H1 (cell line): ENCODE data around the gene SOX15. TPM values are rescaled to one million over a fixed set of nuclear protein-coding genes. Genes with fewer than 3 reads are reported as not detected.
A peak's percentile ranks its signal among the peaks of the same experiment; 100 is the strongest.

Experiments
- CTCF ChIA-PET: fragments of 300-600 bp; sonication (Branson Sonifier 250); formaldehyde crosslinking; loops from one replicate; lab custom pipeline; 2021; ENCODE audit not compliant: partially characterized antibody; lab: Charles Lee
- POLR2A ChIA-PET: fragments of 300-600 bp; sonication (Branson Sonifier 250); formaldehyde crosslinking; loops from one replicate; lab custom pipeline; 2021; ENCODE audit warnings: inconsistent platforms; ENCODE audit not compliant: partially characterized antibody; lab: Charles Lee
- DNase-seq, 2 experiments: peaks; one replicate each; pipeline versions ENCODE4 v3.0.0 to v3.0.0-alpha.2; 2010 to 2022; ENCODE audit warnings: low spot score in 2 of 2, low read depth in 1 of 2, mixed read lengths in 1 of 2
- FAIRE-seq: peaks from 2 replicates; lab custom pipeline; 2011; peaks lifted over from hg19 to GRCh38; lab: Jason Lieb, UNC
- H2AFZ ChIP-seq: 2 replicates; pipeline ENCODE4 v1.8.1; 2012; ENCODE audit warnings: low read length, inconsistent platforms
- H2AK5ac ChIP-seq: 2 replicates; pipeline ENCODE4 v1.6.1; 2013; ENCODE audit warnings: low read depth, low read length
- H2BK120ac ChIP-seq: replicated peaks from 2 replicates; pipeline ENCODE3; 2013; ENCODE audit warnings: low read depth, low read length, inconsistent platforms
- H2BK12ac ChIP-seq: 2 replicates; pipeline ENCODE4 v1.6.1; 2013; ENCODE audit warnings: low read depth, low read length
- H2BK15ac ChIP-seq: 2 replicates; pipeline ENCODE4 v1.6.1; 2013; ENCODE audit warnings: low read length
- H2BK20ac ChIP-seq: 2 replicates; pipeline ENCODE4 v1.6.1; 2013; ENCODE audit warnings: low read length
- H2BK5ac ChIP-seq: 2 replicates; pipeline ENCODE4 v1.6.1; 2013; ENCODE audit warnings: low read depth, low read length
- H3K14ac ChIP-seq: 2 replicates; pipeline ENCODE4 v1.6.1; 2013; ENCODE audit warnings: inconsistent platforms; ENCODE audit not compliant: insufficient read length
- H3K18ac ChIP-seq: 2 replicates; pipeline ENCODE4 v1.6.1; 2013; ENCODE audit warnings: low read length; ENCODE audit errors: extremely low read depth
- H3K23ac ChIP-seq: 2 replicates; pipeline ENCODE4 v1.6.1; 2013; ENCODE audit warnings: inconsistent platforms; ENCODE audit not compliant: insufficient read length
- H3K23me2 ChIP-seq: 2 replicates; pipeline ENCODE4 v1.6.1; 2013; ENCODE audit warnings: low read depth, low read length
- H3K27ac ChIP-seq: 2 replicates; pipeline ENCODE4 v1.6.1; 2011; ENCODE audit warnings: low read depth, low read length, inconsistent platforms
- H3K27me3 ChIP-seq, 4 experiments: replicated peaks in 1 of 4; 1 replicate in 1 of 4; 2 replicates in 3 of 4; pipeline versions ENCODE4 v1.6.1 to v1.8.1; 2011 to 2013; ENCODE audit warnings: low read length in 3 of 4, mild to moderate bottlenecking in 3 of 4, inconsistent platforms in 2 of 4, mixed read lengths in 2 of 4, moderate library complexity in 1 of 4; ENCODE audit not compliant: control insufficient read depth in 3 of 4, insufficient read depth in 3 of 4; ENCODE audit errors: extremely low read depth in 1 of 4
- H3K36me3 ChIP-seq, 4 experiments: 2 replicates each; pipeline versions ENCODE4 v1.6.1 to v1.8.1; 2011 to 2013; ENCODE audit warnings: mild to moderate bottlenecking in 4 of 4, low read length in 3 of 4, moderate library complexity in 2 of 4, control low read depth in 1 of 4, inconsistent platforms in 1 of 4; ENCODE audit not compliant: insufficient read depth in 4 of 4, control insufficient read depth in 2 of 4
- H3K4ac ChIP-seq: replicated peaks from 2 replicates; pipeline ENCODE3; 2013; ENCODE audit warnings: low read length, low read depth, mixed read lengths, inconsistent platforms; ENCODE audit not compliant: insufficient read length
- H3K4me1 ChIP-seq, 4 experiments: replicated peaks in 1 of 4; 1 replicate in 1 of 4; 2 replicates in 3 of 4; pipeline versions ENCODE4 v1.6.1 to v1.8.1; 2011 to 2013; ENCODE audit warnings: low read length in 3 of 4, inconsistent platforms in 2 of 4, mixed read lengths in 1 of 4; ENCODE audit not compliant: insufficient read depth in 4 of 4, control insufficient read depth in 3 of 4
- H3K4me2 ChIP-seq, 2 experiments: 2 replicates each; pipeline versions ENCODE4 v1.6.1 to v1.8.1; 2011 to 2013; ENCODE audit warnings: low read depth in 2 of 2, low read length in 2 of 2, control low read depth in 1 of 2, inconsistent platforms in 1 of 2, mild to moderate bottlenecking in 1 of 2; ENCODE audit not compliant: insufficient read depth in 1 of 2
- H3K4me3 ChIP-seq, 4 experiments: fragments of 200-600, 300-600 bp in 1 of 4; sonication (generic), shearing (Covaris generic), sonication (Bioruptor Twin) in 1 of 4; 2 replicates each; pipeline versions ENCODE4 v1.5.1 to v1.8.1; 2011 to 2016; ENCODE audit warnings: low read length in 4 of 4, low read depth in 3 of 4, control low read depth in 2 of 4, inconsistent platforms in 2 of 4, mild to moderate bottlenecking in 2 of 4, mixed read lengths in 1 of 4, moderate library complexity in 1 of 4; ENCODE audit not compliant: insufficient read depth in 2 of 4; ENCODE audit errors: extremely low read depth in 1 of 4
- H3K56ac ChIP-seq: replicated peaks from 2 replicates; pipeline ENCODE3; 2013; ENCODE audit warnings: low read depth, mild to moderate bottlenecking, mixed read lengths, low read length, inconsistent platforms; ENCODE audit not compliant: insufficient read length
- H3K79me1 ChIP-seq: 2 replicates; pipeline ENCODE4 v1.6.1; 2013; ENCODE audit warnings: low read depth, low read length, control low read depth
- H3K79me2 ChIP-seq, 2 experiments: 2 replicates each; pipeline versions ENCODE4 v1.6.1 to v1.8.1; 2012 to 2013; ENCODE audit warnings: low read length in 2 of 2, mild to moderate bottlenecking in 2 of 2, inconsistent platforms in 1 of 2; ENCODE audit not compliant: insufficient read depth in 2 of 2, control insufficient read depth in 1 of 2
- H3K9ac ChIP-seq, 4 experiments: replicated peaks in 1 of 4; 1 replicate in 1 of 4; 2 replicates in 3 of 4; pipeline versions ENCODE4 v1.6.1 to v1.8.1; 2011 to 2013; ENCODE audit warnings: low read depth in 3 of 4, low read length in 3 of 4, control low read depth in 2 of 4, mild to moderate bottlenecking in 2 of 4, moderate library complexity in 2 of 4, inconsistent platforms in 1 of 4; ENCODE audit errors: extremely low read depth in 1 of 4
- H3K9me3 ChIP-seq, 2 experiments: 2 replicates each; pipeline versions ENCODE4 v1.6.1 to v1.8.1; 2012 to 2013; ENCODE audit warnings: mild to moderate bottlenecking in 2 of 2, moderate library complexity in 2 of 2, control low read depth in 1 of 2, inconsistent platforms in 1 of 2, low read depth in 1 of 2, low read length in 1 of 2, mixed read lengths in 1 of 2; ENCODE audit not compliant: insufficient read depth in 2 of 2
- H4K20me1 ChIP-seq, 2 experiments: replicated peaks in 1 of 2; 2 replicates each; pipeline versions ENCODE3 to v1.8.1; 2011 to 2013; ENCODE audit warnings: inconsistent platforms in 2 of 2, low read length in 2 of 2, mild to moderate bottlenecking in 1 of 2; ENCODE audit not compliant: insufficient read depth in 2 of 2, control insufficient read depth in 1 of 2
- H4K5ac ChIP-seq: 2 replicates; pipeline ENCODE4 v1.6.1; 2013; ENCODE audit warnings: low read length, low read depth, mixed read lengths, inconsistent platforms; ENCODE audit not compliant: insufficient read length
- H4K8ac ChIP-seq: 2 replicates; pipeline ENCODE4 v1.8.0; 2013; ENCODE audit warnings: mild to moderate bottlenecking, moderate library complexity, low read length, inconsistent platforms; ENCODE audit not compliant: insufficient read depth; ENCODE audit errors: extremely low read depth
- H4K91ac ChIP-seq: replicated peaks from 2 replicates; pipeline ENCODE3; 2013; ENCODE audit warnings: low read length, mixed read lengths, inconsistent platforms; ENCODE audit not compliant: insufficient read length
- BACH1 ChIP-seq: IDR thresholded peaks from 2 replicates; pipeline ENCODE4 v1.6.1; 2012; ENCODE audit warnings: low read length, improper control_type of control experiment
- BCL11A ChIP-seq, 2 experiments: IDR thresholded peaks; one replicate each; pipeline ENCODE4 v1.6.1; 2011; ENCODE audit warnings: low read depth in 2 of 2, low read length in 2 of 2, mild to moderate bottlenecking in 2 of 2
- CEBPB ChIP-seq: IDR thresholded peaks from 2 replicates; pipeline ENCODE4 v1.6.1; 2012; ENCODE audit warnings: low read depth, low read length
- CHD1 ChIP-seq: IDR thresholded peaks from 2 replicates; pipeline ENCODE4 v1.6.1; 2012; ENCODE audit warnings: low read depth, low read length, improper control_type of control experiment
- GABPA ChIP-seq: IDR thresholded peaks from 2 replicates; pipeline ENCODE4 v1.6.1; 2011; ENCODE audit warnings: mild to moderate bottlenecking, low read length, moderate library complexity, borderline replicate concordance; ENCODE audit not compliant: insufficient read depth
- MAFK ChIP-seq: IDR thresholded peaks from 2 replicates; pipeline ENCODE4 v1.6.1; 2012; ENCODE audit warnings: low read depth, mild to moderate bottlenecking, improper control_type of control experiment, low read length
- NANOG ChIP-seq: IDR thresholded peaks from 2 replicates; pipeline ENCODE4 v1.6.1; 2011; ENCODE audit warnings: low read length, low read depth, mild to moderate bottlenecking, inconsistent platforms; ENCODE audit not compliant: insufficient read depth, poor library complexity, severe bottlenecking
- NRF1 ChIP-seq: IDR thresholded peaks from 2 replicates; pipeline ENCODE4 v1.6.1; 2011; ENCODE audit warnings: mild to moderate bottlenecking, low read depth, low read length, improper control_type of control experiment
- POLR2AphosphoS5 ChIP-seq: IDR thresholded peaks from 2 replicates; pipeline ENCODE4 v1.6.1; 2011; ENCODE audit warnings: low read depth, low read length
- SIRT6 ChIP-seq: IDR thresholded peaks from one replicate; pipeline ENCODE4 v1.7.1; 2012; ENCODE audit warnings: low read length, inconsistent platforms
- SP4 ChIP-seq: IDR thresholded peaks from 2 replicates; pipeline ENCODE4 v1.6.1; 2012; ENCODE audit warnings: low read length, inconsistent platforms
- TCF12 ChIP-seq: IDR thresholded peaks from 2 replicates; pipeline ENCODE4 v1.6.1; 2011; ENCODE audit warnings: low read depth, mild to moderate bottlenecking, low read length
- TEAD4 ChIP-seq: IDR thresholded peaks from 2 replicates; pipeline ENCODE4 v1.6.1; 2012; ENCODE audit warnings: low read depth, low read length, inconsistent platforms, mixed read lengths
- WGBS, 2 experiments: shearing (Covaris generic) in 1 of 2; methylation state at CpG; one replicate each; pipeline versions ENCODE4 v1.1.6 to v1.1.7; 2013 to 2015; ENCODE audit warnings: low lambda C conversion rate in 2 of 2, mixed read lengths in 2 of 2, inconsistent platforms in 1 of 2, low coverage in 1 of 2, missing lambda C conversion rate in 1 of 2; ENCODE audit not compliant: insufficient replicate concordance in 2 of 2, insufficient coverage in 1 of 2, insufficient read length in 1 of 2; ENCODE audit errors: extremely low coverage in 1 of 2, missing lambda C conversion rate in 1 of 2; 5-methylcytosine and 5-hydroxymethylcytosine counted together
- polyA plus RNA-seq, 7 experiments: library from polyadenylated mRNA; depleted of rRNA in 3 of 7; stranded (reverse) in 5 of 7; unstranded in 2 of 7; fragments of >200 nt in 5 of 7; fragments of 200-250 nt in 2 of 7; gene quantifications; 1 replicate in 5 of 7; 2 replicates in 1 of 7; 4 replicates in 1 of 7; pipeline versions ENCODE4 v1.2.1 to v1.2.3, GENCODE V29; 2011 to 2013; ENCODE audit warnings: missing spikeins in 2 of 7, mixed read lengths in 2 of 7
- total RNA-seq: library from RNA; stranded (reverse); fragmentation: NEBNext Ultra II Directional; extraction: Animal tissue kit (Norgen Biotek cat#: 25700); gene quantifications from 2 replicates; pipeline ENCODE4 v1.2.1, GENCODE V29; 2021
- TF ChIP-seq, protein P1 (sequence below): IDR thresholded peaks from 2 replicates; pipeline ENCODE4 v1.6.1; 2012; ENCODE audit warnings: inconsistent platforms

Gene SOX15
- total and polyA plus RNA-seq, 2 of the 8 experiments (the other 6 are each of a cell fraction or from before 2014, with no cell fraction given), result 14.3 to 26.8 TPM

DNA sequence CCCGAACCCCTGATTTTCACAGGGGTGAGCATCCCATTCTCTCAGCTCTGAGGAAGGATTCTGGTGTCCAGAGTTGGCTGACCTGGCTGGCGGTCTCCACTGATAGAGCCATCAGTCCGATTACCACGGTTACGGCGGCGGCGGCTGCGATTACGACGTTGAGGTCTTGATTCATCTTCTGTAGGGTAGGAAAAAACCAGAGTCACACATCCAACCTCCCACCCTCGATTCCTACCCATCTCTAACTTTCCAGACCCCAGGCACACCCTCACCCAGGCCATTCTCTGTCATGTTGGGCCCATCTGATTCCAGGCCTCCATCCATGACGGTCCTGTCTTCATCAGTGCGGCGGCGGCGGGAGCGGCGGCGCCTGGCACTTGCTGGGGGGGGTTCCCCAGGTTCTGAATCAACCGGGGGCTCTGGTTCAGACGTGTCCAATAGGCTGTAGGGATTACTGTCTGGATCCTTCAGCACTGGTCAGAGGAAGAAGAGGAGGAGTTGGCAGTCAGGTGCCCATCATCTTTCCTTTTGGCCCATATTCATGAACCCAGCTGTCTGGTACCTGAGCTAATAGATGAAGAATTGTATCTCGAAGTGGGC, 2.6 kb upstream of the SOX15 start:
- POLR2A ChIA-PET, result interaction anchor here (1.2 to 28.5 kb wide), 8 partner anchors 8 to 275 kb away, joined by 4 to 1144 read pairs (median 6); partner anchors contain the start of genes CD68, FXR2, MPDU1 and SENP3

More for the DNA sequence above, 2.6 kb upstream of the SOX15 start:
- H3K36me3 ChIP-seq, result peaks cover 17 to 58% (median 44%) of the 10 kb centered on the region in 4 experiments
- H4K8ac ChIP-seq, result peak overlapping the region; percentile 74; the same call in 1 of the 2 replicates
- H2BK15ac ChIP-seq, result no peak overlapping the region
- no peak overlapping the region for H3K4me3 ChIP-seq
- TF ChIP-seq MAFK (no peak), BACH1 (no peak), GABPA (no peak), NRF1 (no peak), BCL11A (IDR thresholded peaks at IDR 0.05; ENCODE audit: low read depth in 2 of 2, low read length in 2 of 2) (no peak), NANOG (no peak), TCF12 (no peak), CHD1 (no peak), CEBPB (no peak), TEAD4 (no peak), SP4 (no peak), SIRT6 (no peak), POLR2AphosphoS5 (no peak)
- TF ChIP-seq, protein P1, sequence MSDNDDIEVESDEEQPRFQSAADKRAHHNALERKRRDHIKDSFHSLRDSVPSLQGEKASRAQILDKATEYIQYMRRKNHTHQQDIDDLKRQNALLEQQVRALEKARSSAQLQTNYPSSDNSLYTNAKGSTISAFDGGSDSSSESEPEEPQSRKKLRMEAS, result no peak
- no peak overlapping the region for H2AFZ ChIP-seq
- CTCF ChIA-PET, result interaction anchor here (0.6 to 2.4 kb wide), 5 partner anchors 10 to 847 kb away, joined by 3 to 10 read pairs (median 3); partner anchors contain the start of gene CD68
- H4K20me1 ChIP-seq, result peaks cover 0 to 2% of the 10 kb centered on the region in 2 experiments
- no peak overlapping the region for H2BK20ac ChIP-seq
- no peak overlapping the region for H3K18ac ChIP-seq
- H3K79me2 ChIP-seq, result no peaks in the 10 kb centered on the region
- peaks cover 15% of the 10 kb centered on the region; the same call in 1 of the 2 replicates for H3K23me2 ChIP-seq
- no peak overlapping the region for H3K9ac ChIP-seq
- H2BK12ac ChIP-seq, result no peak overlapping the region
- no peak for DNase-seq
- H2AK5ac ChIP-seq, result no peak overlapping the region
- no peak overlapping the region for H3K27ac ChIP-seq
- H3K4me2 ChIP-seq, result no peak overlapping the region
- H3K9me3 ChIP-seq, result no peaks in the 10 kb centered on the region
- peaks cover 6 to 21% (median 18%) of the 10 kb centered on the region in 4 experiments for H3K4me1 ChIP-seq
- H3K23ac ChIP-seq, result no peak overlapping the region
- H3K4ac ChIP-seq, result no peak overlapping the region
- WGBS, 2 experiments, result 94% methylated on average over 23 of the region's 23 CpGs; no CpG with 5 or more reads in 1 of the 2 experiments
- H4K5ac ChIP-seq, result no peak overlapping the region
- no peak overlapping the region for H4K91ac ChIP-seq
- H3K56ac ChIP-seq, result no peak overlapping the region
- no peaks in the 10 kb centered on the region; the same call in 1 of the 2 replicates for H3K79me1 ChIP-seq
- no peak overlapping the region for H2BK120ac ChIP-seq
- H3K14ac ChIP-seq, result no peak overlapping the region
- no peaks in the 10 kb centered on the region for H3K27me3 ChIP-seq
- no peak for FAIRE-seq
- H2BK5ac ChIP-seq, result no peak overlapping the region
